HCT116 (cell line): ENCODE results near the gene DBX2. TPM values are rescaled to one million over a fixed set of nuclear protein-coding genes. Genes with fewer than 3 reads are reported as not detected.

Source experiments
- ATAC-seq: fragments of 200-7000 bp; cut with Tn5 transposase; 2 replicates; pipeline ENCODE4 v1.9.1; 2020; ENCODE audit warnings: mild to moderate bottlenecking, moderate library complexity
- BruUV-seq: library from RNA; stranded (reverse); fragments of 400-500 nt; replicated peaks from 2 replicates; lab custom pipeline; 2021; lab: Mats Ljungman, UMichigan
- CTCF ChIA-PET: fragments of 300-600 bp; sonication (Branson Sonifier 250); formaldehyde crosslinking; loops from one replicate; lab custom pipeline; 2021; ENCODE audit warnings: antibody characterized with exemption; lab: Charles Lee
- POLR2A ChIA-PET: fragments of 300-600, 350-600 bp; sonication (Branson Sonifier 250); formaldehyde crosslinking; loops from one replicate; lab custom pipeline; 2021; ENCODE audit warnings: antibody characterized with exemption; lab: Charles Lee
- RAD21 ChIA-PET, 2 experiments: fragments of 300-600 bp; sonication (Branson Sonifier 250); formaldehyde crosslinking; loops; one replicate each; lab custom pipeline; 2023; ENCODE audit warnings: low total read pairs in 2 of 2; ENCODE audit not compliant: uncharacterized antibody in 2 of 2, unreplicated experiment in 2 of 2, low non-redundant PET in 1 of 2; lab: Charles Lee
- DNase-seq: peaks from one replicate; pipeline ENCODE4 v3.0.0-alpha.2; 2010; ENCODE audit warnings: low read depth, low spot score
- H2AFZ ChIP-seq: fragments of 200-600 bp; shearing (Covaris generic), sonication (generic); 2 replicates; pipeline ENCODE4 v1.6.1; 2017; ENCODE audit warnings: low read depth, mixed run types, mixed read lengths, antibody characterized with exemption, low read length; ENCODE audit not compliant: poor library complexity, severe bottlenecking
- H3K27ac ChIP-seq: 2 replicates; pipeline ENCODE4 v1.5.1; 2012; ENCODE audit warnings: low read depth, low read length
- H3K27me3 ChIP-seq: fragments of 200-600 bp; sonication (generic); 2 replicates; pipeline ENCODE4 v1.6.1; 2016; ENCODE audit warnings: mixed run types, low read length, mixed read lengths; ENCODE audit not compliant: insufficient read depth
- H3K36me3 ChIP-seq, 2 experiments: fragments of 200-500 bp in 1 of 2; fragments of 200-600 bp in 1 of 2; sonication (Bioruptor generic) in 1 of 2; sonication (generic) in 1 of 2; 2 replicates each; pipeline versions ENCODE4 v1.5.1 to v1.6.1; 2014 to 2016; ENCODE audit warnings: low read length in 2 of 2, inconsistent platforms in 1 of 2, mixed read lengths in 1 of 2, mixed run types in 1 of 2; ENCODE audit not compliant: insufficient read depth in 2 of 2, control insufficient read depth in 1 of 2
- H3K4me1 ChIP-seq, 2 experiments: fragments of 200-600 bp in 1 of 2; sonication (generic) in 1 of 2; 2 replicates each; pipeline versions ENCODE4 v1.5.1 to v1.6.1; 2012 to 2017; ENCODE audit warnings: low read length in 2 of 2, inconsistent platforms in 1 of 2, mild to moderate bottlenecking in 1 of 2, mixed read lengths in 1 of 2, mixed run types in 1 of 2, moderate library complexity in 1 of 2; ENCODE audit not compliant: insufficient read depth in 2 of 2, control insufficient read depth in 1 of 2
- H3K4me2 ChIP-seq: fragments of 200-600 bp; sonication (generic); 2 replicates; pipeline ENCODE4 v1.6.1; 2017; ENCODE audit warnings: mixed run types, low read length, mixed read lengths
- H3K4me3 ChIP-seq, 2 experiments: fragments of 200-600 bp in 1 of 2; sonication (generic) in 1 of 2; replicated peaks in 1 of 2; 2 replicates each; pipeline ENCODE4 v1.5.1; 2011 to 2016; ENCODE audit warnings: low read length in 2 of 2, control low read depth in 1 of 2, low read depth in 1 of 2, mild to moderate bottlenecking in 1 of 2, mixed read lengths in 1 of 2, mixed run types in 1 of 2
- H3K79me2 ChIP-seq: fragments of 200-600 bp; sonication (generic); 2 replicates; pipeline ENCODE4 v1.6.1; 2017; ENCODE audit warnings: mild to moderate bottlenecking, mixed run types, low read length, moderate library complexity, mixed read lengths; ENCODE audit not compliant: insufficient read depth
- H3K9ac ChIP-seq: fragments of 200-600 bp; sonication (generic); 2 replicates; pipeline ENCODE4 v1.6.1; 2016; ENCODE audit warnings: low read length, mixed read lengths
- H3K9me2 ChIP-seq: fragments of 200-600 bp; sonication (generic), shearing (Covaris generic); 2 replicates; pipeline ENCODE4 v1.6.1; 2017; ENCODE audit warnings: mixed run types, mild to moderate bottlenecking, moderate library complexity; ENCODE audit not compliant: insufficient read depth
- H3K9me3 ChIP-seq, 2 experiments: fragments of 200-500 bp in 1 of 2; fragments of 200-600 bp in 1 of 2; sonication (Bioruptor generic) in 1 of 2; sonication (generic) in 1 of 2; 2 replicates each; pipeline ENCODE4 v1.6.1; 2014 to 2017; ENCODE audit warnings: low read length in 2 of 2, mixed read lengths in 2 of 2, inconsistent platforms in 1 of 2, low read depth in 1 of 2, mild to moderate bottlenecking in 1 of 2, mixed run types in 1 of 2, moderate library complexity in 1 of 2; ENCODE audit not compliant: control insufficient read depth in 1 of 2, insufficient read depth in 1 of 2
- H4K20me1 ChIP-seq: fragments of 200-600 bp; sonication (generic), shearing (Covaris generic); 2 replicates; pipeline ENCODE4 v1.6.1; 2017; ENCODE audit warnings: mixed run types, mild to moderate bottlenecking, moderate library complexity; ENCODE audit not compliant: insufficient read depth
- ATF3 ChIP-seq: IDR thresholded peaks from 2 replicates; pipeline ENCODE4 v1.6.1; 2012
- CTCF ChIP-seq, 3 experiments: fragments of 200-600 bp in 1 of 3; sonication (generic) in 1 of 3; IDR thresholded peaks in 2 of 3; conservative IDR thresholded peaks in 1 of 3; 2 replicates each; pipeline ENCODE4 v1.5.1; 2012 to 2017; ENCODE audit warnings: low read depth in 2 of 3, low read length in 2 of 3, antibody characterized with exemption in 1 of 3, borderline replicate concordance in 1 of 3, control low read depth in 1 of 3, mild to moderate bottlenecking in 1 of 3, mixed read lengths in 1 of 3, mixed run types in 1 of 3, moderate library complexity in 1 of 3; ENCODE audit not compliant: insufficient read depth in 1 of 3
- ELF1 ChIP-seq: IDR thresholded peaks from 2 replicates; pipeline ENCODE4 v1.6.1; 2012; ENCODE audit warnings: low read depth, borderline replicate concordance
- EZH2 ChIP-seq: fragments of 200-600 bp; sonication (generic); IDR thresholded peaks from 2 replicates; pipeline ENCODE4 v1.6.1; 2017; ENCODE audit warnings: antibody characterized with exemption, mixed run types
- EZH2phosphoT487 ChIP-seq: fragments of 200-600 bp; IDR thresholded peaks from 2 replicates; pipeline ENCODE4 v1.6.1; 2018; ENCODE audit warnings: antibody characterized with exemption, borderline replicate concordance
- FOSL1 ChIP-seq: IDR thresholded peaks from 2 replicates; pipeline ENCODE4 v1.6.1; 2012; ENCODE audit warnings: low read depth
- JUND ChIP-seq: IDR thresholded peaks from 2 replicates; pipeline ENCODE4 v1.6.1; 2012
- MAX ChIP-seq: IDR thresholded peaks from 2 replicates; pipeline ENCODE4 v1.6.1; 2012
- POLR2AphosphoS5 ChIP-seq: IDR thresholded peaks from 2 replicates; pipeline ENCODE4 v1.6.1; 2011; ENCODE audit warnings: mild to moderate bottlenecking, low read depth, low read length, moderate library complexity
- RAD21 ChIP-seq: IDR thresholded peaks from 2 replicates; pipeline ENCODE4 v1.6.1; 2012; ENCODE audit warnings: low read depth, mild to moderate bottlenecking
- REST ChIP-seq: IDR thresholded peaks from 2 replicates; pipeline ENCODE4 v1.6.1; 2012; ENCODE audit warnings: low read depth
- SIN3A ChIP-seq: IDR thresholded peaks from 2 replicates; pipeline ENCODE4 v1.6.1; 2012; ENCODE audit warnings: low read depth
- YY1 ChIP-seq: IDR thresholded peaks from 2 replicates; pipeline ENCODE4 v1.6.1; 2011; ENCODE audit warnings: low read length, low read depth, moderate library complexity, mild to moderate bottlenecking; ENCODE audit not compliant: insufficient replicate concordance; ENCODE audit errors: extremely low read depth
- ZBTB33 ChIP-seq: IDR thresholded peaks from 2 replicates; pipeline ENCODE4 v1.6.1; 2011; ENCODE audit warnings: mild to moderate bottlenecking, low read length, moderate library complexity; ENCODE audit not compliant: insufficient replicate concordance; ENCODE audit errors: extremely low read depth
- ZFX ChIP-seq: fragments of 450-650 bp; IDR thresholded peaks from 2 replicates; pipeline ENCODE4 v1.6.1; 2017
- ZNF274 ChIP-seq: fragments of 200-500 bp; sonication (Bioruptor generic); IDR thresholded peaks from 2 replicates; pipeline ENCODE4 v1.6.1; 2014; ENCODE audit warnings: mild to moderate bottlenecking, low read depth, low read length, inconsistent platforms
- intact Hi-C: fragments of 100-400 bp; cut with micrococcal nuclease; formaldehyde crosslinking; loops from 2 replicates; pipeline ENCODE4 v1.10.0; 2022
- total RNA-seq: library from RNA; stranded (reverse); gene quantifications from one replicate; pipeline ENCODE4 v1.2.1, GENCODE V29; 2021; ENCODE audit not compliant: unreplicated experiment

The DBX2 gene
- total RNA-seq, 1 experiment from 2014 or later: not detected

GRCh38 chr12:45008211-45008610, 42.7 kb downstream of the DBX2 start:
- Histone ChIP-seq H3K27me3 (no peaks in the 10 kb centered on the region), H3K9me2 (no peaks in the 10 kb centered on the region), H3K4me2 (no peak overlapping the region), H2AFZ (no peak overlapping the region), H3K9ac (no peak overlapping the region), H3K36me3 (no peaks in the 10 kb centered on the region), H4K20me1 (no peaks in the 10 kb centered on the region), H3K9me3 (no peaks in the 10 kb centered on the region), H3K4me3 (no peak overlapping the region), H3K27ac (no peak overlapping the region), H3K79me2 (no peaks in the 10 kb centered on the region), H3K4me1 (no peaks in the 10 kb centered on the region)
- no peak for ATAC-seq
- POLR2A ChIA-PET: no interaction called here
- intact Hi-C loops: no loop called here
- RAD21 ChIA-PET: no interaction called here
- TF ChIP-seq ELF1 (no peak), ZBTB33 (no peak), RAD21 (no peak), SIN3A (no peak), MAX (no peak), FOSL1 (no peak), POLR2AphosphoS5 (no peak), ATF3 (no peak), CTCF (IDR thresholded peaks at IDR 0.05 in 2 of 3, conservative IDR thresholded peaks at IDR 0.05 in 1 of 3; ENCODE audit: borderline replicate concordance in 1 of 3, insufficient read depth in 1 of 3, low read depth in 2 of 3, low read length in 2 of 3) (no peak), REST (no peak), EZH2 (no peak), JUND (no peak), ZFX (no peak), ZNF274 (no peak), YY1 (no peak), EZH2phosphoT487 (no peak)
- CTCF ChIA-PET: no interaction called here
- no peak for DNase-seq
- no TSS peak for BruUV-seq
